Neural crest cell (in vitro differentiated cells): ENCODE measurements around the gene PFKFB1. TPM values are rescaled to one million over a fixed set of nuclear protein-coding genes. Genes with fewer than 3 reads are reported as not detected.

Experiments
- DNase-seq: peaks from one replicate; pipeline ENCODE4 v3.0.0; 2021; ENCODE audit warnings: low read depth, mixed read lengths, low spot score
- H3K27ac Mint-ChIP-seq: one replicate; pipeline ENCODE4 v1.8.0; 2021; ENCODE audit warnings: mild to moderate bottlenecking, mixed read lengths; ENCODE audit not compliant: unreplicated experiment
- H3K27me3 Mint-ChIP-seq: 2 replicates; pipeline ENCODE4 v1.8.0; 2021; ENCODE audit warnings: low read depth, mild to moderate bottlenecking, mixed read lengths
- H3K36me3 Mint-ChIP-seq: 2 replicates; pipeline ENCODE4 v1.8.0; 2021; ENCODE audit warnings: low read depth, mild to moderate bottlenecking, mixed read lengths
- H3K4me1 Mint-ChIP-seq: 2 replicates; pipeline ENCODE4 v1.8.0; 2021; ENCODE audit warnings: mixed read lengths
- H3K4me3 Mint-ChIP-seq: one replicate; pipeline ENCODE4 v1.8.0; 2021; ENCODE audit warnings: mild to moderate bottlenecking, mixed read lengths
- H3K9me3 Mint-ChIP-seq: 2 replicates; pipeline ENCODE4 v1.8.0; 2021; ENCODE audit warnings: mixed read lengths
- CTCF ChIP-seq: fragments of 200-600 bp; sonication (generic); conservative IDR thresholded peaks from 2 replicates; pipeline ENCODE4 v1.5.0; 2021; ENCODE audit warnings: antibody characterized with exemption, mild to moderate bottlenecking
- total RNA-seq: library from RNA; stranded (reverse); gene quantifications from 2 replicates; pipeline ENCODE4 v1.2.1, GENCODE V29; 2021

The PFKFB1 gene
- total RNA-seq, 1 donor from 2014 or later, result 0.77 TPM

GRCh38 chrX:54964766-54965497 lies 29.1 kb downstream of the PFKFB1 start:
- Mint-ChIP-seq H3K36me3 (peaks cover 3% of the 10 kb centered on the region), H3K4me3 (no peak overlapping the region), H3K4me1 (no peaks in the 10 kb centered on the region), H3K27me3 (peaks cover 11% of the 10 kb centered on the region), H3K27ac (no peak overlapping the region), H3K9me3 (peaks cover 3% of the 10 kb centered on the region)
- TF ChIP-seq CTCF, result no peak
- no peak for DNase-seq

GRCh38 chrX:54961750-54962149 lies 32.2 kb downstream of the PFKFB1 start:
- peaks cover 11% of the 10 kb centered on the region for H3K27me3 Mint-ChIP-seq
- H3K4me3 Mint-ChIP-seq, result no peak overlapping the region
- no peaks in the 10 kb centered on the region for H3K4me1 Mint-ChIP-seq
- no peak for TF ChIP-seq CTCF
- no peak for DNase-seq
- no peaks in the 10 kb centered on the region for H3K36me3 Mint-ChIP-seq
- H3K9me3 Mint-ChIP-seq, result peaks cover 8% of the 10 kb centered on the region
- no peak overlapping the region for H3K27ac Mint-ChIP-seq

GRCh38 chrX:54950730-54951375 lies 43.1 kb downstream of the PFKFB1 start:
- no peaks in the 10 kb centered on the region for H3K36me3 Mint-ChIP-seq
- DNase-seq, result no peak
- H3K9me3 Mint-ChIP-seq, result peaks cover 4% of the 10 kb centered on the region
- H3K4me1 Mint-ChIP-seq, result peaks cover 5% of the 10 kb centered on the region
- H3K27me3 Mint-ChIP-seq, result no peaks in the 10 kb centered on the region
- H3K4me3 Mint-ChIP-seq, result no peak overlapping the region
- no peak overlapping the region for H3K27ac Mint-ChIP-seq
- no peak for TF ChIP-seq CTCF

GRCh38 chrX:54945224-54945623 lies 48.8 kb downstream of the PFKFB1 start:
- Mint-ChIP-seq H3K9me3 (peaks cover 4% of the 10 kb centered on the region), H3K4me1 (peaks cover 5% of the 10 kb centered on the region), H3K27ac (no peak overlapping the region), H3K36me3 (no peaks in the 10 kb centered on the region), H3K27me3 (no peaks in the 10 kb centered on the region), H3K4me3 (no peak overlapping the region)
- TF ChIP-seq CTCF, result no peak
- no peak for DNase-seq

- no peak for TF ChIP-seq CTCF
- no peak overlapping the region for H3K27ac Mint-ChIP-seq
These were observed 49.2 kb downstream of the PFKFB1 start for GRCh38 chrX:54944816-54945215.

More at GRCh38 chrX:54944816-54945215, 49.2 kb downstream of the PFKFB1 start:
- Mint-ChIP-seq H3K27me3 (no peaks in the 10 kb centered on the region), H3K4me1 (peaks cover 5% of the 10 kb centered on the region), H3K9me3 (peaks cover 4% of the 10 kb centered on the region), H3K4me3 (no peak overlapping the region), H3K36me3 (no peaks in the 10 kb centered on the region)
- no peak for DNase-seq
